Adrenal gland (tissue), 5 donors: ENCODE results near the gene TUBA1A.

ENCODE experiments used
- POLR2A ChIP-seq, 2 donors: fragments of 450-650 bp; IDR thresholded peaks; one replicate each; pipeline ENCODE4 v1.6.1; 2017; ENCODE audit warnings: antibody characterized with exemption in 2 of 2, mild to moderate bottlenecking in 2 of 2, moderate library complexity in 1 of 2
- TF ChIP-seq, protein P1 (sequence below), 6 experiments: fragments of 450-650 bp in 4 of 6; fragments of 200-600 bp in 2 of 6; sonication (generic) in 1 of 6; IDR thresholded peaks; 1 replicate in 5 of 6; 2 replicates in 1 of 6; pipeline versions ENCODE4 v1.5.1 to v1.8.0; 2016 to 2021; ENCODE audit warnings: antibody characterized with exemption in 6 of 6, mild to moderate bottlenecking in 2 of 6, moderate library complexity in 1 of 6
- donor health status: DM: no; HTN: no; CAD: no.

DNA sequence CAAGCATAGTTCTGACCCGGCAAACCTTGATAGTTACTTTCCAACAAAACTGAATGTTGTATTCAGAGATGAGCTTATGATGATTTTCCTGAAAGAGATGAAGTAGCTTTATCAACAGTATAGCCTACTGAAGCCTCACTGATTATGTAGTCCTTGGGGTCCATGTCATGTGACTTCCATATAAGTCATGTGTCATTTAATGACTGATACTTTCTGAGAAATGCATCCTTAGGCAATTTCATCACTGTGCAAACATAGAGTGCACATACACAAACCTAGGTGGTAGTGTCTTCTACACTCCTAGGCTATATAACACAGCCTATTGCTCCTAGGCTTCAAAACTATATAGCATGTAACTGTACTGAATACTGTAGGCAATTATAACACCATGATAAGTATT, 47.5 kb upstream of the TUBA1A start:
- TF ChIP-seq, protein P1, sequence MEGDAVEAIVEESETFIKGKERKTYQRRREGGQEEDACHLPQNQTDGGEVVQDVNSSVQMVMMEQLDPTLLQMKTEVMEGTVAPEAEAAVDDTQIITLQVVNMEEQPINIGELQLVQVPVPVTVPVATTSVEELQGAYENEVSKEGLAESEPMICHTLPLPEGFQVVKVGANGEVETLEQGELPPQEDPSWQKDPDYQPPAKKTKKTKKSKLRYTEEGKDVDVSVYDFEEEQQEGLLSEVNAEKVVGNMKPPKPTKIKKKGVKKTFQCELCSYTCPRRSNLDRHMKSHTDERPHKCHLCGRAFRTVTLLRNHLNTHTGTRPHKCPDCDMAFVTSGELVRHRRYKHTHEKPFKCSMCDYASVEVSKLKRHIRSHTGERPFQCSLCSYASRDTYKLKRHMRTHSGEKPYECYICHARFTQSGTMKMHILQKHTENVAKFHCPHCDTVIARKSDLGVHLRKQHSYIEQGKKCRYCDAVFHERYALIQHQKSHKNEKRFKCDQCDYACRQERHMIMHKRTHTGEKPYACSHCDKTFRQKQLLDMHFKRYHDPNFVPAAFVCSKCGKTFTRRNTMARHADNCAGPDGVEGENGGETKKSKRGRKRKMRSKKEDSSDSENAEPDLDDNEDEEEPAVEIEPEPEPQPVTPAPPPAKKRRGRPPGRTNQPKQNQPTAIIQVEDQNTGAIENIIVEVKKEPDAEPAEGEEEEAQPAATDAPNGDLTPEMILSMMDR (IDR thresholded peaks at IDR 0.05): no peak
- no peak for TF ChIP-seq POLR2A (IDR thresholded peaks at IDR 0.05)
